Activated CD4-positive, CD25-positive, alpha-beta regulatory T cell treated with anti-CD3 and anti-CD28 coated beads, Interleukin-2, amount 50 U/mL, for 72 hours (primary cell): ENCODE measurements around the gene TBC1D2.

ENCODE experiments used
- DNase-seq: peaks from one replicate; pipeline ENCODE4 v3.0.0; 2021

Gene TBC1D2

GRCh38 chr9:98159790-98160189, 95.7 kb downstream of the TBC1D2 start:
- no peak for DNase-seq

GRCh38 chr9:98159301-98159700, 96.1 kb downstream of the TBC1D2 start:
- DNase-seq, result no peak

- no peak for DNase-seq
Measured at GRCh38 chr9:98158071-98158831, 97.2 kb downstream of the TBC1D2 start.

- no peak for DNase-seq
Measured at GRCh38 chr9:98157372-98157771, 98.1 kb downstream of the TBC1D2 start.

GRCh38 chr9:98154678-98155077, 100.8 kb downstream of the TBC1D2 start:
- DNase-seq, result no peak

GRCh38 chr9:98152526-98152925, 102.9 kb downstream of the TBC1D2 start:
- no peak for DNase-seq

GRCh38 chr9:98150721-98151120, 104.7 kb downstream of the TBC1D2 start:
- DNase-seq, result no peak

GRCh38 chr9:98150164-98150563, 105.3 kb downstream of the TBC1D2 start:
- DNase-seq, result no peak

- no peak for DNase-seq
Measured at GRCh38 chr9:98149422-98149821, 106.0 kb downstream of the TBC1D2 start.
